BJ (cell line): ENCODE measurements around the gene KMT2B. TPM values are rescaled to one million over a fixed set of nuclear protein-coding genes. Genes with fewer than 3 reads are reported as not detected.
"Not testable (repeated sequence)": the region's sequence is repeated elsewhere in the genome, so short reads cannot be mapped to it uniquely, and the experiment has no call there.

Source experiments
- CTCF ChIA-PET: fragments of 350-600 bp; formaldehyde crosslinking; extraction: SDS; loops from one replicate; lab custom pipeline; 2021; ENCODE audit warnings: antibody characterized with exemption, inconsistent platforms; lab: Yijun Ruan, JAX
- POLR2A ChIA-PET: fragments of 300-600 bp; sonication (Branson Sonifier 250); formaldehyde crosslinking; extraction: SDS; loops from one replicate; lab custom pipeline; 2021; ENCODE audit warnings: antibody characterized with exemption; lab: Charles Lee
- DNase-seq: peaks from one replicate; pipeline ENCODE4 v3.0.0-alpha.2; 2011; ENCODE audit warnings: low read depth
- H3K27me3 ChIP-seq: 2 replicates; pipeline ENCODE4 v1.6.0; 2011; ENCODE audit warnings: low read length; ENCODE audit not compliant: control insufficient read depth, insufficient read depth
- H3K36me3 ChIP-seq: 2 replicates; pipeline ENCODE4 v1.5.1; 2011; ENCODE audit warnings: low read length; ENCODE audit not compliant: control insufficient read depth, insufficient read depth
- H3K4me3 ChIP-seq: 2 replicates; pipeline ENCODE4 v1.5.1; 2011; ENCODE audit warnings: low read depth, mild to moderate bottlenecking, control low read depth, low read length
- polyA plus RNA-seq: library from polyadenylated mRNA; depleted of rRNA; stranded (reverse); fragments of >200 nt; gene quantifications from 2 replicates; pipeline ENCODE4 v1.2.3, GENCODE V29; 2011
- TF ChIP-seq, protein P1 (sequence below): IDR thresholded peaks from 2 replicates; pipeline ENCODE4 v1.5.1; 2011; ENCODE audit warnings: low read depth, mild to moderate bottlenecking, control low read depth, inconsistent platforms, low read length, moderate library complexity; ENCODE audit not compliant: insufficient read depth

Gene KMT2B
- polyA plus RNA-seq, 1 experiment, result 13.3 TPM

DNA sequence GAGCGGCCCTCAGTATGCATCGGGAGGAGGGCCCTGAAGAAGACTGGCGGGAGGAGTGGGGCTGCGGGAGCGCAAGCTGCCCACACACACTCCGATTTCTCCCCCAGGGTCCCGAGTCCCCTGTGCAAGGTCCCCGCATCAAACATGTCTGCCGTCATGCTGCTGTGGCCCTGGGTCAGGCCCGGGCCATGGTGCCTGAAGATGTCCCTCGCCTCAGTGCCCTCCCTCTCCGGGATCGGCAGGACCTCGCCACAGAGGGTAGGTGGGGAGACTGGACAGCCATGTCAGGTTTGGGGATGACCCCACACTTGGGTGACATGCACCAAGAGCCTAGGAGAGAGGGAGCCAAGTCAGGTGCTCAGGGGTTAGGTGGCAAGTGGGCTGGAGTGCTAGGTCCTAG is 4.7 kb downstream of the KMT2B start:
- POLR2A ChIA-PET, result interaction anchor here (0.6 kb wide), 1 partner anchor 26 kb away, joined by 3 read pairs; the partner anchor contains the start of gene LIN37
- DNase-seq, result no peak
- Histone ChIP-seq H3K36me3 (peaks cover 47% of the 10 kb centered on the region), H3K27me3 (no peaks in the 10 kb centered on the region), H3K4me3 (no peak overlapping the region)
- CTCF ChIA-PET, result no interaction called here
- TF ChIP-seq, protein P1, sequence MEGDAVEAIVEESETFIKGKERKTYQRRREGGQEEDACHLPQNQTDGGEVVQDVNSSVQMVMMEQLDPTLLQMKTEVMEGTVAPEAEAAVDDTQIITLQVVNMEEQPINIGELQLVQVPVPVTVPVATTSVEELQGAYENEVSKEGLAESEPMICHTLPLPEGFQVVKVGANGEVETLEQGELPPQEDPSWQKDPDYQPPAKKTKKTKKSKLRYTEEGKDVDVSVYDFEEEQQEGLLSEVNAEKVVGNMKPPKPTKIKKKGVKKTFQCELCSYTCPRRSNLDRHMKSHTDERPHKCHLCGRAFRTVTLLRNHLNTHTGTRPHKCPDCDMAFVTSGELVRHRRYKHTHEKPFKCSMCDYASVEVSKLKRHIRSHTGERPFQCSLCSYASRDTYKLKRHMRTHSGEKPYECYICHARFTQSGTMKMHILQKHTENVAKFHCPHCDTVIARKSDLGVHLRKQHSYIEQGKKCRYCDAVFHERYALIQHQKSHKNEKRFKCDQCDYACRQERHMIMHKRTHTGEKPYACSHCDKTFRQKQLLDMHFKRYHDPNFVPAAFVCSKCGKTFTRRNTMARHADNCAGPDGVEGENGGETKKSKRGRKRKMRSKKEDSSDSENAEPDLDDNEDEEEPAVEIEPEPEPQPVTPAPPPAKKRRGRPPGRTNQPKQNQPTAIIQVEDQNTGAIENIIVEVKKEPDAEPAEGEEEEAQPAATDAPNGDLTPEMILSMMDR, result no peak

DNA sequence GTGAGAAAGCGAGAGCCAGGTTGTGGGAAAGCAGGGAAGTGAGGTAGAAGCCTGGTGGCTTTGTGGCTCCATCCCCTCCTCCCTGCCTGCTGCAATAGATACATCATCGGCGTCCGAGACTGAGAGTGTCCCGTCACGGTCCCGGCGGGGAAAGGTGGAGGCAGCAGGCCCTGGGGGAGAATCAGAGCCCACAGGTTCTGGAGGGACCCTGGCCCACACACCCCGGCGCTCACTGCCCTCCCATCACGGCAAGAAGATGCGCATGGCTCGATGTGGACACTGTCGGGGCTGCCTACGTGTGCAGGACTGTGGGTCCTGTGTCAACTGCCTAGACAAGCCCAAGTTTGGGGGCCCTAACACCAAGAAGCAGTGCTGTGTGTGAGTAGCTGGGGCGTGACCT is 5.1 kb downstream of the KMT2B start:
- POLR2A ChIA-PET, result interaction anchor here (0.6 kb wide), 1 partner anchor 25 kb away, joined by 3 read pairs; the partner anchor contains the start of gene LIN37
- CTCF ChIA-PET, result interaction anchor here (0.6 kb wide), 1 partner anchor 1430 kb away, joined by 4 read pairs; no protein-coding TSS in a partner anchor

DNA sequence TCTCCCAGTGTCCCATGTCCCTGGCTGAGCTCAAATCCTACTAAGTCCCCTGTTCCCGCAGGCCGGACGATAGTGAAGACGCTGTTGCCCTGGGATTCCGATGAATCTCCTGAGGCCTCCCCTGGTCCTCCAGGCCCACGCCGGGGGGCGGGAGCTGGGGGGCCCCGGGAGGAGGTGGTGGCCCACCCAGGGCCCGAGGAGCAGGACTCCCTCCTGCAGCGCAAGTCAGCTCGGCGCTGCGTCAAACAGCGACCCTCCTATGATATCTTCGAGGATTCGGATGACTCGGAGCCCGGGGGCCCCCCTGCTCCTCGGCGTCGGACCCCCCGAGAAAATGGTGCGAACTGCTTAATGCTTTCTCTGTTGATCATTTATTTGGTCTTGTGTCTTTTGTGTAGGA is 5.9 kb downstream of the KMT2B start:
- no peak overlapping the region for H3K4me3 ChIP-seq
- POLR2A ChIA-PET, result no interaction called here
- TF ChIP-seq, protein P1, result no peak

More for the DNA sequence above, 5.1 kb downstream of the KMT2B start:
- Histone ChIP-seq H3K4me3 (no peak overlapping the region), H3K36me3 (peaks cover 51% of the 10 kb centered on the region), H3K27me3 (no peaks in the 10 kb centered on the region)
- TF ChIP-seq, protein P1, result no peak
- no peak for DNase-seq

DNA sequence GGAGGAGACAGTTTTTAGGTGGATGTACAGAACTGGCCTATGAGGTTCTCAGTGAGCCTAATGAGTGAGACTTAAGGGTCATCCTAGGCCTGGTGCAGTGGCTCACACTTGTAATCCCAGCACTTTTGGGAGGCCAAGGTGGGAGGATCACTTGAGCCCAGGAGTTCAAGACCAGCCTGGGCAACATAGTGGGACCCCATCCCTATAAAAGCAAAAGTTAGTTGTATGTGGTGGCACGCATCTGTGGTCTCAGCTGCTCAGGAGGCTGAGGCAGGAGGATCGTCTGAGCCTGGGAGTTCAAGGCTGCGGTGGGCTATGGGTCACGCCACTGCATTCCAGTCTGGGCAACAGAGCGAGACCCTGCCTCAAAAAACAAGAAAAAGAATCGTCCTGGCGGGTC is 6.3 kb downstream of the KMT2B start:
- peaks cover 61% of the 10 kb centered on the region for H3K36me3 ChIP-seq
- CTCF ChIA-PET, H3K4me3 ChIP-seq, POLR2A ChIA-PET, H3K27me3 ChIP-seq, DNase-seq: not testable (repeated sequence)

More for the DNA sequence above, 5.9 kb downstream of the KMT2B start:
- no peak for DNase-seq
- Histone ChIP-seq H3K27me3 (no peaks in the 10 kb centered on the region), H3K36me3 (peaks cover 58% of the 10 kb centered on the region)
- CTCF ChIA-PET, result interaction anchor here (0.6 kb wide), 1 partner anchor 1431 kb away, joined by 4 read pairs; no protein-coding TSS in a partner anchor

DNA sequence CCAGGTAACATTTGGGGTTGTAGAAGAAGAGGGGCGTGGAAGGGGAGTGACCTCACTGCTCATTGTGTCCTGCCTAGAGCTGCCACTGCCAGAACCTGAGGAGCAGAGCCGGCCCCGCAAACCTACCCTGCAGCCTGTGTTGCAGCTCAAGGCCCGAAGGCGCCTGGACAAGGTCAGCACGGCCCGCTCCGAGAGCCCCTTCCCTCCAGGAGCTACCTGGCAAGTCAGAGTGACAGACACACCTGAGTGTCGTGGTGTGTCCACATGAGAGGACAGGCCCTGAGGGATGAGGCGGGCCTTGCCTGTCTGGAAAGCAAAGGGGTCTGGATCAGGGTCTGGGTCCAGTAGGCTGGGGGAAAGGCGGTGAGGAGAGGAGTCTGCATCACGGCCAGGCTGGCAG is 6.8 kb downstream of the KMT2B start:
- no peaks in the 10 kb centered on the region for H3K27me3 ChIP-seq
- POLR2A ChIA-PET, result no interaction called here
- no peak overlapping the region for H3K4me3 ChIP-seq
- TF ChIP-seq, protein P1, result no peak
- H3K36me3 ChIP-seq, result peaks cover 62% of the 10 kb centered on the region
- CTCF ChIA-PET, result no interaction called here
- no peak for DNase-seq
